ENCODE measurements around the gene DCAF7.

Gene DCAF7

GRCh38 chr17:63579633-63580032, 29.4 kb downstream of the DCAF7 start:
- DNase-seq (ENCODE audit: extremely low read depth in 1 of 2, low read depth in 1 of 2) = no peak

DNA sequence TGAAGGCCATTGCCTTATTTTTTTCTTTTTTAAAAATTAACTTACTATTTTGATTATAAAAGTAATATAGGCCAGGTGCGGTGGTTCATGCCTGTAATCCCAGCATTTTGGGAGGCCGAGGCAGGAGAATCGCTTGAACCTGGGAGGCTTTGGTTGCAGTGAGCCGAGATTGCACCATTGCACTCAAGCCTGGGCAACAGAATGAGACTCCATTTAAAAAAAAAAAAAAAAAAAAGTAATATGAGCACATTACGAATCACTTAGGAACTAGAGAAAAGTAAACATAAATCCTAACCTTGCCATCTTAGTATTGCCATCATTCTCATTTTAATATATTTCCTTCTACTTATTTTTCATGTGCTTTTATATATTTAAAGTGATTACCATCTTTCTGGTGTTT, 37.5 kb downstream of the DCAF7 start:
- no peak for DNase-seq (ENCODE audit: extremely low read depth in 1 of 2, low read depth in 1 of 2)

- DNase-seq (ENCODE audit: extremely low read depth in 1 of 2, low read depth in 1 of 2) = no peak
Observed at GRCh38 chr17:63588797-63589196, 38.5 kb downstream of the DCAF7 start.

DNA sequence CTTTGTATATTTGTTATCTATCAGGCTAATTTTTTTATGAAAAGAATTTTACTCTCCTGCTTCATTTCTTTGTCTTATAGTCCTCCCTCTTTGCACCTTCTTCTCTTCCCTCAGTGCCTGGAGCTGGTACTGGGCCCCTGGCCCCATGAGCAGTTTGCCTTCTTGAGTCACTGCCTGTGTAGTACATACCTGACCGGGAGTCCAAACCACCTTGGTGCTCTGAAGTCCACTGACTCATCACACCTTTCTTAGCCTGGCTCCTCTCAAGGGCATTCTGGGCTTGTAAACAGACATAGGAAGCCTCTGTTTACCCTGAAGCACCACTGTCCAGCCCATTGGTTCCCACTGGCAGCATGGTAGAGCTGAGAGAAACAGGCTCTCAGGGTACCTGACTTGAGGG, 39.4 kb downstream of the DCAF7 start:
- DNase-seq (ENCODE audit: extremely low read depth in 1 of 2, low read depth in 1 of 2) = no peak

- DNase-seq (ENCODE audit: extremely low read depth in 1 of 2, low read depth in 1 of 2) = no peak
Observed at GRCh38 chr17:63592797-63593196, 42.5 kb downstream of the DCAF7 start.

DNA sequence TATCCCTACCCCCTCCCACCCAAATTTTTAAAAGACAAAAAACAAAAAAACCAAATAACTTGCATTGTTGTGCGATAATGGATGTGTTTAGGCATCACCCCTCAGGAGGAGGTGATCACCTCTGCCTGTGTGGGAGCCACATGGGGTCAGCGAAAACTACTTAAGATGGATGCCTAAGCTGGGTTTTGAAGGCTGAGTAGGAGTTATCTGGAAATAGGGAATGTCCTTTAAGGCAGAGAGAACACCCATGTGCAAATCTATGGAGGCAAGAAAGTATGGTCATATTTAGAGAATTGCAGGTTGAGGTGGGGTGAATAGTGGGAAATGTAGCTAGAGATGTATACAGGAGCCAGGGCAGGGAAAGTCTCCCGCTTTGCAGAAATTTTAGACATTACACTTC, 44.9 kb downstream of the DCAF7 start:
- DNase-seq (ENCODE audit: extremely low read depth in 1 of 2, low read depth in 1 of 2) = no peak

GRCh38 chr17:63596856-63597586, 46.7 kb downstream of the DCAF7 start:
- DNase-seq (ENCODE audit: extremely low read depth in 1 of 2, low read depth in 1 of 2) = no peak

DNA sequence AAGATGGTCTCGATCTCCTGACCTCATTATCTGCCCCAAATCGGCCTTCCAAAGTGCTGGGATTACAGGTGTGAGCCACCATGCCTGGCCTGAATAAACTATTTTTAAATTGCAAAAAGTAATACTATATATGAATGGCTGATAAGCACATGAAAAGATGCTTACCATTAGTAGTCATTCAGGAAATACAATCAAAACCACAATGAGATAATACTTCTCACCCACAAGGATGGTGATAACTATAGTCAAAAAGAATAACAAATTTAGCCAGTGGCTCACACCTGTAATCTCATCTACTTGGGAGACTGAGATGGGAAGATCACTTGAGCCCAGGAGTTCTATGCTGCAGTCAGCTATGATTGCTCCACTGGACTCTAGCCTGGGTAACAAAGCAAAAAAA, 48.0 kb downstream of the DCAF7 start:
- DNase-seq (ENCODE audit: extremely low read depth in 1 of 2, low read depth in 1 of 2) = no peak

- peak; percentile 53 to 63 for DNase-seq (ENCODE audit: extremely low read depth in 1 of 2, low read depth in 1 of 2)
Observed at GRCh38 chr17:63600569-63601438, 50.5 kb downstream of the DCAF7 start, which contains the start of gene TACO1. TACO1 (plus strand) TSS chr17:63600895; CDS start chr17:63601084, 189 bp downstream.

DNA sequence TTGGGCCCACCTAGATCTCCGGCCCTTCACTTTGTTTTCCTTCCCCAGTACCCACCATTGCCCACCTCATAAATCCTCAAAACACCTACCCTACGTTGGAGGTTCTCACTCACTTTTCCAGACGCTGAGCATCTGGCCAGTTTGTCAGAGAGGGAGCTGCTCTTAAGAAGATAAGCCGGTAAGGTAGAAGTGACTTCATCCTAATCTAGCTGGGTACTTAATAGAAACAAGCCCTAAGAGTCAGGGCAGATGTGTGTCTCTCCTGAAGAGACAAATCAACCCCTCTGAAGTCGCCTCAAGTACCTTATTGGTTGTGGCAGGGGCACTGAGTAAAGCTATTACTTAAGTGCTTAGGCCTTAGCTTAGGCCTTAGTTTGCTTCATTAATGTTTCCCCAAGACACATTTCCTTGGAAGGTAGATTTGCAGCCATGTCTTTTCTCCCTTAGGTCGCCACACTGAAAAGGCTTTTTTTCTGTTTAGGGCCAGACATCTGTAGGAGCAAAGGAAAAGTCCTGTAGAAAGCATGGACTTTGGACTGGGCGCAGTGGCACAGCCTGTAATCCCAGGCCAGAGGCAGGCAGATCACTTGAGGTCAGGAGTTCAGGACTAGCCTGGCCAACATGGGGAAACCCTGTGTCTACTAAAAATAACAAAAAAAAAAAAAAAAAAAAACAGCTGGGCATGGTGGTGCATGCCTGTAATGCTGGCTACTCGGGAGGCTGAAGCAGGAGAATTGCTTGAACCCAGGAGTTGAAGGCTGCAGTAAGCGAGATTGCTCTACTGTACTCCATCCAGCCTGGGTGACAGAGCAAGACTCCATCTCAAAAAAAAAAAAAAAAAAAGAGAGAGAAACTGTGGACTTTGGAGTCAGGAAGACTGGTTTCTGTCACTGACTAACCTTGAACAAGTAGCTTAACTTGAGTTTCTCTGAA, 51.4 kb downstream of the DCAF7 start:
- DNase-seq (ENCODE audit: extremely low read depth in 1 of 2, low read depth in 1 of 2) = no peak

DNA sequence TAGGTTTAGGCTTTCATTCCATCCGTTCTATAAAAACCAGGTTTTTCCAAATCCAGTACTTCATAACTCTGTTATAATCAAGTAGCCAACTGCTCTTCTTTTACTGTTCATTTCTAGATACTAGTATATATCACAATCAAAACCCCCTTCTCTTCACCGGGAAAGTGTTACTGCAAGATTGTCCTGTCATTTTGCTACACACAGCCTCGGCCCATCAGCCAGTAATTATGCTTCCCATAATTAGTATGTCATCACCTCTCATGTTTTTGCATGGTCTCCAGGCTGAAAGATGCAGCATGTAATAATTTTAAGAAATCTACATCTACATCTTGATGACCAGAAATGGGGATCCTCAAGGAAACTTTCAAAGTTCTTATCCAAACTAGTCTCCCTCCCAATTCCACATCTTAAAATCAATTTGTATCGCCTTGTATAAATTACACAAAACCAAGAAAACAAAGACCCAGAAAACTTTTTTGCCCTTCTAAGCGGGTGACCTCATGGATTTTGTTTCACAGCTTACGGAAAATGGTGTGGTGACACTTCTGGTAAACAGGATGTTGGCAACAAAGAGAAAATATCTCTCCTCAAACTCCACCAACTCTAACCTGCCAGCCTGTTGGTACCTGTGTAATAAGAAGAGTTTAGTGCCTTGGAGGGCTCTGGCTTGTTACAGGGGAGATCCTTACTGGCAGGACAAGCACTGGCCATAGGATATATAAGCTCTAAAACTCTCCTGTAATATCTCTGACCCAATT, 59.7 kb downstream of the DCAF7 start:
- DNase-seq (ENCODE audit: extremely low read depth in 1 of 2, low read depth in 1 of 2) = no peak

- no peak for DNase-seq (ENCODE audit: extremely low read depth in 1 of 2, low read depth in 1 of 2)
Observed at GRCh38 chr17:63610854-63611253, 60.6 kb downstream of the DCAF7 start.

- DNase-seq (ENCODE audit: extremely low read depth in 1 of 2, low read depth in 1 of 2) = no peak
Observed at GRCh38 chr17:63611354-63611753, 61.1 kb downstream of the DCAF7 start.

- no peak for DNase-seq (ENCODE audit: extremely low read depth in 1 of 2, low read depth in 1 of 2)
Observed at GRCh38 chr17:63613663-63614062, 63.4 kb downstream of the DCAF7 start.

GRCh38 chr17:63621229-63621683, 71.0 kb downstream of the DCAF7 start:
- no peak for DNase-seq (ENCODE audit: extremely low read depth in 1 of 2, low read depth in 1 of 2)

GRCh38 chr17:63621684-63622573, 71.7 kb downstream of the DCAF7 start, which contains the start of gene MAP3K3:
MAP3K3 (plus strand) TSS chr17:63622417; CDS start chr17:63622760, 343 bp downstream.
- peak; percentile 91 to 99 for DNase-seq (ENCODE audit: extremely low read depth in 1 of 2, low read depth in 1 of 2)

DNA sequence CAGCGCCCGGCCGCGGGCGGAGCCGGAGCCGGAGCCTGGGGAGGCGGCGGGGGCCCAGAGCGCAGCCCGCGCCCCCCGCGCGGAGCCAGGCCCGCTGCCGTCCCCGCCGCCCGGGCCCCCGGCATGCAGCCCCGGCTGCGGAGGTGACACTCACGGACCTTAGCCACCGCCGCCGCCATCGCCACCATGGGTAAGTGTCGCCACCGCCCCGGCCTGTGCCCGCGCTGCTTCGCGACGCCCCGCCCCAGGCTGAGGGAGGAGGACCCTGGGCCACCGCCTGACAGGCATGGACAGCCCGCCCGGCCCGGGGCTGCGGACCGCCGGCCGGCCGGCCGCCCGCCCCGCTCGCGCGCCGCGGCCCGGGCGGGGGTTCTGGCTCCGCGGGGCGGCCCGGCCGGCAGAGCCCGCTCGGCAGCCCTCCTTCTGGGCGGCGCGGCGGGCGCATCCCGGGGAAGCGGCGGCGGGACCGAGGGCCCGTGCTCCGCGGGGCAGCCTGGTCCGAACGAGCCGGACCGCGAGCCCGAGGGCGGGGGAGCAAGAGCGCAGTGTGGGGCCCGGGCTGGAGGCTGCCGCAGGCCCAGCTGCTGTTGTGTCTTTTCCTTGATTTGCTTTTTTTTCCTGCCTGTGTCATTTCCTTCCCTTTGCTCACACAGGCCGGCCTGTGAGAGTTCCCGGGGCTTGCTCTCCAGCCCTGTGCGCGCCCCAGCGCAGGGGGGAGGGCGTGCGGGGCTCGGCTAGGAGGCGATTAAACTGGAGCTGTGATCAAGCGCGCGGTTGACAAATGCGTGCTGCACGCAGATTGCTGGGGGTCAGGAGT, 72.5 kb downstream of the DCAF7 start:
- peak; percentile 16 to 31 for DNase-seq (ENCODE audit: extremely low read depth in 1 of 2, low read depth in 1 of 2)
